ENCODE data around the gene TXN2.
"Not testable (repeated sequence)": the region's sequence is repeated elsewhere in the genome, so short reads cannot be mapped to it uniquely, and the experiment has no call there.

Gene TXN2

GRCh38 chr22:36430863-36431262 lies 50.6 kb downstream of the TXN2 start:
- H3K36me3 ChIP-seq (ENCODE audit: insufficient read depth) = no peaks in the 10 kb centered on the region
- no peaks in the 10 kb centered on the region for H3K27me3 ChIP-seq (ENCODE audit: insufficient read depth, low read depth)
- no peak overlapping the region for H3K4me3 ChIP-seq (IDR thresholded peaks at IDR 0.05; ENCODE audit: insufficient read depth, low read depth, low read length)
- no peaks in the 10 kb centered on the region for H3K79me2 ChIP-seq (ENCODE audit: insufficient read depth, low read depth)
- no peak overlapping the region for H3K27ac ChIP-seq
- H3K4me2 ChIP-seq = no peak overlapping the region
- TF ChIP-seq, protein P1, sequence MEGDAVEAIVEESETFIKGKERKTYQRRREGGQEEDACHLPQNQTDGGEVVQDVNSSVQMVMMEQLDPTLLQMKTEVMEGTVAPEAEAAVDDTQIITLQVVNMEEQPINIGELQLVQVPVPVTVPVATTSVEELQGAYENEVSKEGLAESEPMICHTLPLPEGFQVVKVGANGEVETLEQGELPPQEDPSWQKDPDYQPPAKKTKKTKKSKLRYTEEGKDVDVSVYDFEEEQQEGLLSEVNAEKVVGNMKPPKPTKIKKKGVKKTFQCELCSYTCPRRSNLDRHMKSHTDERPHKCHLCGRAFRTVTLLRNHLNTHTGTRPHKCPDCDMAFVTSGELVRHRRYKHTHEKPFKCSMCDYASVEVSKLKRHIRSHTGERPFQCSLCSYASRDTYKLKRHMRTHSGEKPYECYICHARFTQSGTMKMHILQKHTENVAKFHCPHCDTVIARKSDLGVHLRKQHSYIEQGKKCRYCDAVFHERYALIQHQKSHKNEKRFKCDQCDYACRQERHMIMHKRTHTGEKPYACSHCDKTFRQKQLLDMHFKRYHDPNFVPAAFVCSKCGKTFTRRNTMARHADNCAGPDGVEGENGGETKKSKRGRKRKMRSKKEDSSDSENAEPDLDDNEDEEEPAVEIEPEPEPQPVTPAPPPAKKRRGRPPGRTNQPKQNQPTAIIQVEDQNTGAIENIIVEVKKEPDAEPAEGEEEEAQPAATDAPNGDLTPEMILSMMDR (conservative IDR thresholded peaks at IDR 0.05; ENCODE audit: low read depth, low read length) = no peak
- H3K9ac ChIP-seq = no peak overlapping the region
- peaks cover 23% of the 10 kb centered on the region for H3K4me1 ChIP-seq (ENCODE audit: low read depth, poor library complexity, severe bottlenecking)
- H2AFZ ChIP-seq (ENCODE audit: low read depth) = no peak overlapping the region
- H4K20me1 ChIP-seq (ENCODE audit: insufficient read depth) = no peaks in the 10 kb centered on the region

DNA sequence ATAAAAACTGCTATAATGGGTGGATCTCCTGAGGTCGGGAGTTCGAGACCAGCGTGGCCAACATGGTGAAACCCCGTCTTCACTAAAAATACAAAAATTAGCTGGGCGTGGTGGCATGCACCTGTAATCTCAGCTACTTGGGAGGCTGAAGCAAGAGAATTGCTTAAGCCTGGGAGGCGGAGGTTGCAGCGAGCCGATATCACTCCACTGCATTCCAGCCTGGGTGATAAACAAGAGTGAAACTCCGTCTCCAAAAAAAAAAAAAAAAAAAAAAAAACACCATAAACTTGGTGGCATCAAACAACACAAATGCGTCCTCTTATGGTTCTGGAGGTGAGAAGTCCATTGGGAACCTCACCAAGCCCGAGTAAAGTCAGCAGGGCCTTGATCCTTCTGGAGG lies 53.5 kb downstream of the TXN2 start:
- not testable (repeated sequence) for H3K9ac ChIP-seq; H3K27ac ChIP-seq; H3K4me3 ChIP-seq (IDR thresholded peaks at IDR 0.05; ENCODE audit: insufficient read depth, low read depth, low read length); H3K79me2 ChIP-seq (ENCODE audit: insufficient read depth, low read depth); H3K36me3 ChIP-seq (ENCODE audit: insufficient read depth); H2AFZ ChIP-seq (ENCODE audit: low read depth); H3K27me3 ChIP-seq (ENCODE audit: insufficient read depth, low read depth); H4K20me1 ChIP-seq (ENCODE audit: insufficient read depth); H3K4me2 ChIP-seq
- H3K4me1 ChIP-seq (ENCODE audit: low read depth, poor library complexity, severe bottlenecking) = peaks cover 21% of the 10 kb centered on the region

DNA sequence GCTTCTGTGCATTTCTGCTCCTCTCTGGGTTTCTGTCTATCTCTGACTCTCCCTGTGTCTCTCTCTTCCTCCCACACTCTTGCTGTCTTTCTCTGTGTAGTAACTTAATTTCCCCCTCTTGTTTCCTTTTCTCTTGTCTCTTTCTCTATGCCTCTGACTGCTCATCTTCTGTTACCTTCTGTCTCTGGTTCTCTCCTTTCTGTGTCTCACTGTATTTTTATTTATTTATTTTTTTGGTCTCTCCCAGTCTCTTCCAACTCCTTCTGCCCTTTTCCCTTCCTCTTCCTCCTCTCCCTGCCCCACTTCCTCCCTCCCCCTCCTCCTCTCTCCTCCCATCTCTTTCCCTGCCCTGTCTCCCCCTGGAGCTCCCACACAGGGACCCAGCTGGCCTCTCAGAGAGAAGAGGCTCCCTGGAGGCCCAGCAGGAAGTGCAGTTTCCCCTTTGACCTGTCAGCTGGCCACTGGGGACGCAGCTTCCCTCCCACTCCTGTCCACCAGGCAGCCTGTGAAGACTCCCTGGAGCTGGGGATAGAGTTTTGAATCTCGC lies 55.4 kb downstream of the TXN2 start:
- no peak overlapping the region for H2AFZ ChIP-seq (ENCODE audit: low read depth)
- no peak overlapping the region for H3K27ac ChIP-seq
- H4K20me1 ChIP-seq (ENCODE audit: insufficient read depth) = no peaks in the 10 kb centered on the region
- H3K27me3 ChIP-seq (ENCODE audit: insufficient read depth, low read depth) = no peaks in the 10 kb centered on the region
- no peak overlapping the region for H3K4me2 ChIP-seq
- H3K79me2 ChIP-seq (ENCODE audit: insufficient read depth, low read depth) = no peaks in the 10 kb centered on the region
- H3K4me3 ChIP-seq (IDR thresholded peaks at IDR 0.05; ENCODE audit: insufficient read depth, low read depth, low read length) = no peak overlapping the region
- no peak overlapping the region for H3K9ac ChIP-seq
- no peaks in the 10 kb centered on the region for H3K36me3 ChIP-seq (ENCODE audit: insufficient read depth)
- peaks cover 21% of the 10 kb centered on the region for H3K4me1 ChIP-seq (ENCODE audit: low read depth, poor library complexity, severe bottlenecking)
- TF ChIP-seq, protein P1 (conservative IDR thresholded peaks at IDR 0.05; ENCODE audit: low read depth, low read length) = no peak

DNA sequence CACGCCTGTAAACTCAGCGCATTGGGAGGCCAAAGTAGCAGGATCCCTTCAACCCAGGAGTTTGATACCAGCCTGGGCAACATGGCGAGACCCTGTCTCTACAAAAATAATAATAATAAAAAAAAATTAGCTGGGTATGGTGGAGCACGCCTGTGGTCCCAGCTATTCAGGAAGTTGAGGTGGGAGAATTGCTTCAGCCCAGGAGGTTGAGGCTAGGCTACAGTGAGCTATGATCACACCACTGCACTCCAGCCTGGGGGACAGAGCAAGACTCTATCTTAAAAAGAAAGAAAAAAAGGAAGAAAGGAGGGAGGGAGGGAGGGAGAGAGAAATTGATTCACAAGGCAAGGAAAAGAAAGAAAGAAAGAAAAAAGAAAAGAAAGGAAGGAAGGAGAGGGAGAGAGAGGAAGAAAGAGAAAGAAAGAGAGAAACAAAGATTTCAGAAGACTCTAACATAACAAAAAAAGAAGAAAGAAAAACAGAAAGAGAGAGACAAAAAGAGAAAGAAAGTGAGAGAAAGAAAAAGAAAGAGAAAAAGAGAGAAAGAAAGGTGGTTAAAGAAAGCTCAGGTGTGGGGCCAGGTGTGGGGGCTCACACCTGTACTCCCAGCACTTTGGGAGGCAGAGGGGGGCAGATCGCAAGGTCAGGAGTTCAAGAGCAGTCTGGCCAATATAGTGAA lies 56.4 kb downstream of the TXN2 start:
- H3K79me2 ChIP-seq (ENCODE audit: insufficient read depth, low read depth) = no peaks in the 10 kb centered on the region
- H2AFZ ChIP-seq (ENCODE audit: low read depth) = no peak overlapping the region
- no peak overlapping the region for H3K27ac ChIP-seq
- H3K4me2 ChIP-seq = no peak overlapping the region
- no peaks in the 10 kb centered on the region for H3K27me3 ChIP-seq (ENCODE audit: insufficient read depth, low read depth)
- H4K20me1 ChIP-seq (ENCODE audit: insufficient read depth) = no peaks in the 10 kb centered on the region
- no peak overlapping the region for H3K4me3 ChIP-seq (IDR thresholded peaks at IDR 0.05; ENCODE audit: insufficient read depth, low read depth, low read length)
- no peak overlapping the region for H3K9ac ChIP-seq
- no peaks in the 10 kb centered on the region for H3K36me3 ChIP-seq (ENCODE audit: insufficient read depth)
- TF ChIP-seq, protein P1 (conservative IDR thresholded peaks at IDR 0.05; ENCODE audit: low read depth, low read length) = no peak
- peaks cover 31% of the 10 kb centered on the region for H3K4me1 ChIP-seq (ENCODE audit: low read depth, poor library complexity, severe bottlenecking)

DNA sequence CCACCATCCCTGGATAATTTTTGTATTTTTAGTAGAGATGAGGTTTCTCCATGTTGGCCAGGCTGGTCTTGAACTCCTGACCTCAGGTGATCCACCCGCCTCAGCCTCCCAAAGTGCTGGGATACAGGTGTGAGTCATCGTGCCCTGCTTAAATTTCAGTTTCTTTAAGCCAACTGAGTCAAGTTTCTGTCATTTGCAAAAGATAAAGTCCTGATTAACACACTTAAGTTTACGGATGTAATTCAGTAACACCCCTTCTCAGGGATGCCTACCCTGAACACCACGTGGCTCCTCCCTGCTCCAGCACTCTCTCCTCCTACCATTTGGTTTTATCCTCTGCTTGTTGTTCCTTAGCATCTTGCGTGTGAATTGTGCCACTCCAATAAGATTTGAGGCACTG lies 57.0 kb downstream of the TXN2 start:
- H3K27me3 ChIP-seq (ENCODE audit: insufficient read depth, low read depth); H2AFZ ChIP-seq (ENCODE audit: low read depth); H3K27ac ChIP-seq; H3K4me3 ChIP-seq (IDR thresholded peaks at IDR 0.05; ENCODE audit: insufficient read depth, low read depth, low read length); H3K9ac ChIP-seq; H3K4me2 ChIP-seq; H4K20me1 ChIP-seq (ENCODE audit: insufficient read depth); H3K79me2 ChIP-seq (ENCODE audit: insufficient read depth, low read depth); H3K36me3 ChIP-seq (ENCODE audit: insufficient read depth): not testable (repeated sequence)
- H3K4me1 ChIP-seq (ENCODE audit: low read depth, poor library complexity, severe bottlenecking) = peaks cover 37% of the 10 kb centered on the region

All from KMS-11 (cell line).